K562 (cell line): ENCODE measurements around the gene SMIM35. TPM values are rescaled to one million over a fixed set of nuclear protein-coding genes. Genes with fewer than 3 reads are reported as not detected.

ENCODE experiments used
- CBFB ChIP-seq: sonication (generic); formaldehyde crosslinking; IDR thresholded peaks from 2 replicates; pipeline ENCODE4 v1.4.0; 2020; ENCODE audit warnings: mild to moderate bottlenecking, missing genetic modification reagents
- CHCHD3 ChIP-seq: fragments of 250-450 bp; sonication (Bioruptor Pico); IDR thresholded peaks from 2 replicates; pipeline ENCODE4 v2.1.2; 2022; ENCODE audit warnings: mild to moderate bottlenecking
- ILK ChIP-seq: fragments of 450-650 bp; IDR thresholded peaks from 2 replicates; pipeline ENCODE4 v1.6.1; 2016; ENCODE audit warnings: missing genetic modification characterization, low read depth, mild to moderate bottlenecking, missing compliant biosample characterization, moderate library complexity, borderline replicate concordance
- POLR3G ChIP-seq: IDR thresholded peaks from 2 replicates; pipeline ENCODE4 v1.6.1; 2011; ENCODE audit not compliant: insufficient read length, insufficient replicate concordance; ENCODE audit errors: extremely low read depth
- TCF3 ChIP-seq: sonication (generic); formaldehyde crosslinking; IDR thresholded peaks from 2 replicates; pipeline ENCODE4 v1.4.0; 2020; ENCODE audit warnings: mild to moderate bottlenecking, missing genetic modification reagents
- polyA plus RNA-seq, 8 experiments: library from polyadenylated mRNA; depleted of rRNA in 4 of 8; stranded (reverse) in 5 of 8; unstranded in 3 of 8; fragments of >200 nt; fragmentation: Nextera tagmentation in 2 of 8; fragmentation: Illumina TruSeq in 1 of 8; extraction: Ambion mirVana in 2 of 8; extraction: Trizol in 1 of 8; gene quantifications; 2 replicates each; pipeline versions ENCODE4 v1.2.1 to v1.2.3, GENCODE V29; 2011 to 2014; ENCODE audit warnings: inconsistent platforms in 1 of 8, missing spikeins in 1 of 8
- total RNA-seq, 7 experiments: library from RNA; depleted of rRNA in 6 of 7; stranded (reverse); fragments of >200 nt in 6 of 7; fragmentation: Illumina TruSeq in 2 of 7; extraction: Trizol in 2 of 7; gene quantifications; 2 replicates each; pipeline versions ENCODE4 v1.2.1 to v1.2.3, GENCODE V29; 2011 to 2021; ENCODE audit warnings: low replicate concordance in 1 of 7
- TF ChIP-seq, protein P1 (sequence below): sonication (generic); formaldehyde crosslinking; IDR thresholded peaks from 2 replicates; pipeline ENCODE4 v1.8.0; 2022; ENCODE audit warnings: mild to moderate bottlenecking, missing genetic modification reagents, borderline replicate concordance
- TF ChIP-seq, protein P2 (sequence below), 2 experiments: fragments of 200-800 bp in 1 of 2; sonication (Bioruptor generic) in 1 of 2; sonication (generic) in 1 of 2; formaldehyde crosslinking in 1 of 2; IDR thresholded peaks in 1 of 2; conservative IDR thresholded peaks in 1 of 2; 2 replicates each; pipeline versions ENCODE4 v1.5.0 to v1.6.1; 2016 to 2020; ENCODE audit warnings: missing compliant biosample characterization in 1 of 2, missing genetic modification characterization in 1 of 2, missing genetic modification reagents in 1 of 2
- TF ChIP-seq, protein P3 (sequence below): fragments of 450-650 bp; IDR thresholded peaks from 2 replicates; pipeline ENCODE4 v1.6.1; 2017; ENCODE audit warnings: antibody characterized with exemption, mild to moderate bottlenecking
- TF ChIP-seq, protein P4 (sequence below): fragments of 200-400 bp; formaldehyde crosslinking; IDR thresholded peaks from 2 replicates; pipeline ENCODE4 v1.6.1; 2017; ENCODE audit warnings: mild to moderate bottlenecking, low read depth, low read length, moderate library complexity
- TF ChIP-seq, protein P5 (sequence below), 2 experiments: IDR thresholded peaks; 2 replicates each; pipeline ENCODE4 v1.6.1; 2012; ENCODE audit warnings: improper control_type of control experiment in 2 of 2, low read depth in 2 of 2, low read length in 2 of 2, borderline replicate concordance in 1 of 2
- TF ChIP-seq, protein P6 (sequence below): fragments of 450-650 bp; IDR thresholded peaks from 2 replicates; pipeline ENCODE4 v1.6.1; 2016

SMIM35 gene
- total and polyA plus RNA-seq, 9 of the 15 experiments (the other 6 are each of a cell fraction or from before 2014, with no cell fraction given) = 0.03 TPM; not detected in 7

DNA sequence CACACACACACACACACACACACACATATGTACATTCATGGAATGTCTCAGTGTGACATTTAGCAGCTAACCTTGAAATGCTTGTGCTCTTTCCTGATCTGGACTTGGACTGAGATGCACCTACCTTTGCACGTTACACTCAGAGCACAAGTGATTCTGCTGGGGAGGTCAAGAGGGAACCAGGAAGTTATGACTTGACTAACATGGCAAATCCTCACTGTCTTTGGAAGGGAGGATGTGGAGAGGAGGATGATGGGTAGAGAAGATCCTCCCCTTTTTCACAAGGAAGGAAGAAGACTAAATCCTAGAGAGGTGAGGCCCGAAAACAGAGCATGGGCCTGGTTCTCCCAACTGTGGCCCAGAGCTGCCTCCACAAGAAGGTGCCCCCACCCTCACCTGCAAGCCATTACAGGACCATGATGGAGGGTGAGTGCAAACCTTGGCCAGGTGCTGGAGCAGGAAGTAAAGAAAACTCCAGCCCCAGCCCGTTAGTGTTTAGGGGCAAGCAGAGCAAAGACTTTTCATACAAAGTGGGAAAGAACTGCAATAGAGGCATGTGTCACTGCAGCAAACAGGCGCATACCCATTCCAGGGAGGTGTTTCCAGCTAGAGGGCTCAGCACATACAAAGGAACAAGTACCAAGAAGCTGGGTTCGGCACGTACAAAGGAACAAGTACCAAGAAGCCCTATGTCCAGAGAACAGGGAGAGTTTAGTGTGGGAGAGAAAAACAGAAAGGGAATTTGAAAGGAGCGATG lies 39.5 kb upstream of the SMIM35 start (continued):
- TF ChIP-seq, protein P1, sequence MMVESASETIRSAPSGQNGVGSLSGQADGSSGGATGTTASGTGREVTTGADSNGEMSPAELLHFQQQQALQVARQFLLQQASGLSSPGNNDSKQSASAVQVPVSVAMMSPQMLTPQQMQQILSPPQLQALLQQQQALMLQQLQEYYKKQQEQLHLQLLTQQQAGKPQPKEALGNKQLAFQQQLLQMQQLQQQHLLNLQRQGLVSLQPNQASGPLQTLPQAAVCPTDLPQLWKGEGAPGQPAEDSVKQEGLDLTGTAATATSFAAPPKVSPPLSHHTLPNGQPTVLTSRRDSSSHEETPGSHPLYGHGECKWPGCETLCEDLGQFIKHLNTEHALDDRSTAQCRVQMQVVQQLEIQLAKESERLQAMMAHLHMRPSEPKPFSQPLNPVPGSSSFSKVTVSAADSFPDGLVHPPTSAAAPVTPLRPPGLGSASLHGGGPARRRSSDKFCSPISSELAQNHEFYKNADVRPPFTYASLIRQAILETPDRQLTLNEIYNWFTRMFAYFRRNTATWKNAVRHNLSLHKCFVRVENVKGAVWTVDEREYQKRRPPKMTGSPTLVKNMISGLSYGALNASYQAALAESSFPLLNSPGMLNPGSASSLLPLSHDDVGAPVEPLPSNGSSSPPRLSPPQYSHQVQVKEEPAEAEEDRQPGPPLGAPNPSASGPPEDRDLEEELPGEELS (CRISPR knock-in tag) = no peak
- TF ChIP-seq, protein P2, sequence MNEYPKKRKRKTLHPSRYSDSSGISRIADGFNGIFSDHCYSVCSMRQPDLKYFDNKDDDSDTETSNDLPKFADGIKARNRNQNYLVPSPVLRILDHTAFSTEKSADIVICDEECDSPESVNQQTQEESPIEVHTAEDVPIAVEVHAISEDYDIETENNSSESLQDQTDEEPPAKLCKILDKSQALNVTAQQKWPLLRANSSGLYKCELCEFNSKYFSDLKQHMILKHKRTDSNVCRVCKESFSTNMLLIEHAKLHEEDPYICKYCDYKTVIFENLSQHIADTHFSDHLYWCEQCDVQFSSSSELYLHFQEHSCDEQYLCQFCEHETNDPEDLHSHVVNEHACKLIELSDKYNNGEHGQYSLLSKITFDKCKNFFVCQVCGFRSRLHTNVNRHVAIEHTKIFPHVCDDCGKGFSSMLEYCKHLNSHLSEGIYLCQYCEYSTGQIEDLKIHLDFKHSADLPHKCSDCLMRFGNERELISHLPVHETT (CRISPR knock-in tag; conservative IDR thresholded peaks at IDR 0.05 in 1 of 2, IDR thresholded peaks at IDR 0.05 in 1 of 2) = no peak
- TF ChIP-seq POLR3G (no peak), CHCHD3 (CRISPR knock-in tag) (peak; percentile 89; the same call in 1 of the 2 replicates), TCF3 (CRISPR knock-in tag) (no peak), ILK (tag) (no peak), CBFB (CRISPR knock-in tag) (no peak)
- TF ChIP-seq, protein P3, sequence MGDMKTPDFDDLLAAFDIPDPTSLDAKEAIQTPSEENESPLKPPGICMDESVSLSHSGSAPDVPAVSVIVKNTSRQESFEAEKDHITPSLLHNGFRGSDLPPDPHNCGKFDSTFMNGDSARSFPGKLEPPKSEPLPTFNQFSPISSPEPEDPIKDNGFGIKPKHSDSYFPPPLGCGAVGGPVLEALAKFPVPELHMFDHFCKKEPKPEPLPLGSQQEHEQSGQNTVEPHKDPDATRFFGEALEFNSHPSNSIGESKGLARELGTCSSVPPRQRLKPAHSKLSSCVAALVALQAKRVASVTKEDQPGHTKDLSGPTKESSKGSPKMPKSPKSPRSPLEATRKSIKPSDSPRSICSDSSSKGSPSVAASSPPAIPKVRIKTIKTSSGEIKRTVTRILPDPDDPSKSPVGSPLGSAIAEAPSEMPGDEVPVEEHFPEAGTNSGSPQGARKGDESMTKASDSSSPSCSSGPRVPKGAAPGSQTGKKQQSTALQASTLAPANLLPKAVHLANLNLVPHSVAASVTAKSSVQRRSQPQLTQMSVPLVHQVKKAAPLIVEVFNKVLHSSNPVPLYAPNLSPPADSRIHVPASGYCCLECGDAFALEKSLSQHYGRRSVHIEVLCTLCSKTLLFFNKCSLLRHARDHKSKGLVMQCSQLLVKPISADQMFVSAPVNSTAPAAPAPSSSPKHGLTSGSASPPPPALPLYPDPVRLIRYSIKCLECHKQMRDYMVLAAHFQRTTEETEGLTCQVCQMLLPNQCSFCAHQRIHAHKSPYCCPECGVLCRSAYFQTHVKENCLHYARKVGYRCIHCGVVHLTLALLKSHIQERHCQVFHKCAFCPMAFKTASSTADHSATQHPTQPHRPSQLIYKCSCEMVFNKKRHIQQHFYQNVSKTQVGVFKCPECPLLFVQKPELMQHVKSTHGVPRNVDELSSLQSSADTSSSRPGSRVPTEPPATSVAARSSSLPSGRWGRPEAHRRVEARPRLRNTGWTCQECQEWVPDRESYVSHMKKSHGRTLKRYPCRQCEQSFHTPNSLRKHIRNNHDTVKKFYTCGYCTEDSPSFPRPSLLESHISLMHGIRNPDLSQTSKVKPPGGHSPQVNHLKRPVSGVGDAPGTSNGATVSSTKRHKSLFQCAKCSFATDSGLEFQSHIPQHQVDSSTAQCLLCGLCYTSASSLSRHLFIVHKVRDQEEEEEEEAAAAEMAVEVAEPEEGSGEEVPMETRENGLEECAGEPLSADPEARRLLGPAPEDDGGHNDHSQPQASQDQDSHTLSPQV = no peak
- TF ChIP-seq, protein P4, sequence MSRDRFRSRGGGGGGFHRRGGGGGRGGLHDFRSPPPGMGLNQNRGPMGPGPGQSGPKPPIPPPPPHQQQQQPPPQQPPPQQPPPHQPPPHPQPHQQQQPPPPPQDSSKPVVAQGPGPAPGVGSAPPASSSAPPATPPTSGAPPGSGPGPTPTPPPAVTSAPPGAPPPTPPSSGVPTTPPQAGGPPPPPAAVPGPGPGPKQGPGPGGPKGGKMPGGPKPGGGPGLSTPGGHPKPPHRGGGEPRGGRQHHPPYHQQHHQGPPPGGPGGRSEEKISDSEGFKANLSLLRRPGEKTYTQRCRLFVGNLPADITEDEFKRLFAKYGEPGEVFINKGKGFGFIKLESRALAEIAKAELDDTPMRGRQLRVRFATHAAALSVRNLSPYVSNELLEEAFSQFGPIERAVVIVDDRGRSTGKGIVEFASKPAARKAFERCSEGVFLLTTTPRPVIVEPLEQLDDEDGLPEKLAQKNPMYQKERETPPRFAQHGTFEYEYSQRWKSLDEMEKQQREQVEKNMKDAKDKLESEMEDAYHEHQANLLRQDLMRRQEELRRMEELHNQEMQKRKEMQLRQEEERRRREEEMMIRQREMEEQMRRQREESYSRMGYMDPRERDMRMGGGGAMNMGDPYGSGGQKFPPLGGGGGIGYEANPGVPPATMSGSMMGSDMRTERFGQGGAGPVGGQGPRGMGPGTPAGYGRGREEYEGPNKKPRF = no peak
- TF ChIP-seq, protein P5, sequence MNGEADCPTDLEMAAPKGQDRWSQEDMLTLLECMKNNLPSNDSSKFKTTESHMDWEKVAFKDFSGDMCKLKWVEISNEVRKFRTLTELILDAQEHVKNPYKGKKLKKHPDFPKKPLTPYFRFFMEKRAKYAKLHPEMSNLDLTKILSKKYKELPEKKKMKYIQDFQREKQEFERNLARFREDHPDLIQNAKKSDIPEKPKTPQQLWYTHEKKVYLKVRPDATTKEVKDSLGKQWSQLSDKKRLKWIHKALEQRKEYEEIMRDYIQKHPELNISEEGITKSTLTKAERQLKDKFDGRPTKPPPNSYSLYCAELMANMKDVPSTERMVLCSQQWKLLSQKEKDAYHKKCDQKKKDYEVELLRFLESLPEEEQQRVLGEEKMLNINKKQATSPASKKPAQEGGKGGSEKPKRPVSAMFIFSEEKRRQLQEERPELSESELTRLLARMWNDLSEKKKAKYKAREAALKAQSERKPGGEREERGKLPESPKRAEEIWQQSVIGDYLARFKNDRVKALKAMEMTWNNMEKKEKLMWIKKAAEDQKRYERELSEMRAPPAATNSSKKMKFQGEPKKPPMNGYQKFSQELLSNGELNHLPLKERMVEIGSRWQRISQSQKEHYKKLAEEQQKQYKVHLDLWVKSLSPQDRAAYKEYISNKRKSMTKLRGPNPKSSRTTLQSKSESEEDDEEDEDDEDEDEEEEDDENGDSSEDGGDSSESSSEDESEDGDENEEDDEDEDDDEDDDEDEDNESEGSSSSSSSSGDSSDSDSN (IDR thresholded peaks at IDR 0.05; ENCODE audit: borderline replicate concordance in 1 of 2, low read depth in 2 of 2, low read length in 2 of 2) = no peak
- TF ChIP-seq, protein P6, sequence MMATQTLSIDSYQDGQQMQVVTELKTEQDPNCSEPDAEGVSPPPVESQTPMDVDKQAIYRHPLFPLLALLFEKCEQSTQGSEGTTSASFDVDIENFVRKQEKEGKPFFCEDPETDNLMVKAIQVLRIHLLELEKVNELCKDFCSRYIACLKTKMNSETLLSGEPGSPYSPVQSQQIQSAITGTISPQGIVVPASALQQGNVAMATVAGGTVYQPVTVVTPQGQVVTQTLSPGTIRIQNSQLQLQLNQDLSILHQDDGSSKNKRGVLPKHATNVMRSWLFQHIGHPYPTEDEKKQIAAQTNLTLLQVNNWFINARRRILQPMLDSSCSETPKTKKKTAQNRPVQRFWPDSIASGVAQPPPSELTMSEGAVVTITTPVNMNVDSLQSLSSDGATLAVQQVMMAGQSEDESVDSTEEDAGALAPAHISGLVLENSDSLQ = no peak
